Activated CD8-positive, alpha-beta T cell treated with anti-CD3 and anti-CD28 coated beads for 36 hours (primary cell): Measurements from ENCODE around the gene LIG1. TPM values are rescaled to one million over a fixed set of nuclear protein-coding genes. Genes with fewer than 3 reads are reported as not detected.

Source experiments
- ATAC-seq: fragments of 200-7000 bp; cut with Tn5 transposase; one replicate; pipeline ENCODE4 v1.10.0; 2021; ENCODE audit warnings: mild to moderate bottlenecking, moderate library complexity
- CTCF ChIA-PET: fragments of 350-600 bp; sonication (Branson Sonifier 250); formaldehyde crosslinking; loops from one replicate; lab custom pipeline; 2021; ENCODE audit warnings: antibody characterized with exemption; lab: Charles Lee
- POLR2A ChIA-PET: fragments of 350-600 bp; sonication (Branson Sonifier 250); formaldehyde crosslinking; loops from one replicate; lab custom pipeline; 2021; ENCODE audit warnings: antibody characterized with exemption; lab: Charles Lee
- DNase-seq: peaks from one replicate; pipeline ENCODE4 v3.0.0-alpha.2; 2020
- H3K27ac Mint-ChIP-seq: one replicate; pipeline ENCODE4 v1.8.0; 2021; ENCODE audit warnings: mild to moderate bottlenecking, mixed read lengths
- H3K27me3 Mint-ChIP-seq: one replicate; pipeline ENCODE4 v1.8.0; 2021; ENCODE audit warnings: mixed read lengths
- H3K36me3 Mint-ChIP-seq: one replicate; pipeline ENCODE4 v1.8.0; 2021; ENCODE audit warnings: low read depth, mixed read lengths
- H3K4me1 Mint-ChIP-seq: one replicate; pipeline ENCODE4 v1.8.0; 2021; ENCODE audit warnings: low read depth, mixed read lengths
- H3K4me3 Mint-ChIP-seq: one replicate; pipeline ENCODE4 v1.8.0; 2021; ENCODE audit warnings: mild to moderate bottlenecking, moderate library complexity, mixed read lengths
- H3K9me3 Mint-ChIP-seq: one replicate; pipeline ENCODE4 v1.8.0; 2021; ENCODE audit warnings: mixed read lengths
- CTCF ChIP-seq: fragments of 200-600 bp; IDR thresholded peaks from one replicate; pipeline ENCODE4 v1.8.0; 2022; ENCODE audit warnings: antibody characterized with exemption, mild to moderate bottlenecking
- intact Hi-C: fragments of 100-400 bp; cut with micrococcal nuclease; formaldehyde crosslinking; loops from one replicate; pipeline ENCODE4 v1.10.0; 2022
- total RNA-seq, 2 experiments: library from RNA; stranded (reverse); gene quantifications; one replicate each; pipeline ENCODE4 v1.2.3, GENCODE V29; 2021

Gene LIG1
- total RNA-seq, 2 experiments from 2014 or later, result 181 to 188 TPM

GRCh38 chr19:48196933-48197665 is 27.0 kb upstream of the LIG1 start:
- POLR2A ChIA-PET, result interaction anchor here (1.1 kb wide), 1 partner anchor 37 kb away, joined by 3 read pairs; no protein-coding TSS in a partner anchor
- TF ChIP-seq CTCF, result no peak
- intact Hi-C loops, result no loop called here
- Mint-ChIP-seq H3K4me3 (no peak overlapping the region), H3K4me1 (peaks cover 7% of the 10 kb centered on the region), H3K27me3 (no peaks in the 10 kb centered on the region), H3K27ac (no peak overlapping the region), H3K9me3 (no peaks in the 10 kb centered on the region), H3K36me3 (peaks cover 6% of the 10 kb centered on the region)
- DNase-seq, result no peak
- ATAC-seq, result no peak
- CTCF ChIA-PET, result no interaction called here

GRCh38 chr19:48196321-48196763 is 26.2 kb upstream of the LIG1 start:
- Mint-ChIP-seq H3K4me1 (peaks cover 8% of the 10 kb centered on the region), H3K27me3 (no peaks in the 10 kb centered on the region), H3K4me3 (no peak overlapping the region), H3K9me3 (no peaks in the 10 kb centered on the region), H3K36me3 (peaks cover 14% of the 10 kb centered on the region), H3K27ac (no peak overlapping the region)
- DNase-seq, result no peak
- intact Hi-C loops, result no loop called here
- POLR2A ChIA-PET, result no interaction called here
- ATAC-seq, result no peak
- no peak for TF ChIP-seq CTCF
- CTCF ChIA-PET, result no interaction called here

GRCh38 chr19:48194844-48195830 is 25.0 kb upstream of the LIG1 start:
- CTCF ChIA-PET, result interaction anchor here (1.2 to 2.0 kb wide), 9 partner anchors 8 to 87 kb away, joined by 3 to 26 read pairs (median 6); partner anchors contain the start of gene PLA2G4C
- Mint-ChIP-seq H3K36me3 (peaks cover 17% of the 10 kb centered on the region), H3K9me3 (no peaks in the 10 kb centered on the region), H3K27ac (no peak overlapping the region), H3K27me3 (no peaks in the 10 kb centered on the region), H3K4me1 (peaks cover 10% of the 10 kb centered on the region), H3K4me3 (no peak overlapping the region)
- POLR2A ChIA-PET, result interaction anchor here (0.7 to 2.0 kb wide), 5 partner anchors 8 to 41 kb away, joined by 3 to 5 read pairs (median 3); no protein-coding TSS in a partner anchor
- no peak for TF ChIP-seq CTCF
- intact Hi-C loops, result no loop called here
- no peak for ATAC-seq
- no peak for DNase-seq

- POLR2A ChIA-PET, result interaction anchor here (1.5 to 2.0 kb wide), 3 partner anchors 9 to 40 kb away, joined by 3 to 5 read pairs (median 5); no protein-coding TSS in a partner anchor
- no peak overlapping the region for H3K27ac Mint-ChIP-seq
- H3K4me3 Mint-ChIP-seq, result no peak overlapping the region
- CTCF ChIA-PET, result interaction anchor here (0.9 to 2.0 kb wide), 12 partner anchors 9 to 231 kb away, joined by 3 to 26 read pairs (median 4); partner anchors contain the start of gene PLA2G4C
- ATAC-seq, result no peak
- TF ChIP-seq CTCF, result peak; percentile 70
- no peaks in the 10 kb centered on the region for H3K9me3 Mint-ChIP-seq
- peaks cover 11% of the 10 kb centered on the region for H3K4me1 Mint-ChIP-seq
- H3K27me3 Mint-ChIP-seq, result no peaks in the 10 kb centered on the region
- DNase-seq, result peak; percentile 62
- peaks cover 16% of the 10 kb centered on the region for H3K36me3 Mint-ChIP-seq
- intact Hi-C loops, result no loop called here
Observed at GRCh38 chr19:48194041-48194843, 24.1 kb upstream of the LIG1 start.
